A673 (cell line): ENCODE results near the gene TAGLN2. TPM values are rescaled to one million over a fixed set of nuclear protein-coding genes. Genes with fewer than 3 reads are reported as not detected.
"Not testable (repeated sequence)": the region's sequence is repeated elsewhere in the genome, so short reads cannot be mapped to it uniquely, and the experiment has no call there.

Experiments
- BruUV-seq: library from RNA; stranded (reverse); fragments of 400-500 nt; replicated peaks from 2 replicates; lab custom pipeline; 2021; lab: Mats Ljungman, UMichigan
- CTCF ChIA-PET: fragments of 300-600 bp; sonication (Branson Sonifier 250); formaldehyde crosslinking; loops from one replicate; lab custom pipeline; 2022; ENCODE audit warnings: antibody characterized with exemption; lab: Charles Lee
- POLR2A ChIA-PET: fragments of 300-600 bp; sonication (Branson Sonifier 250); formaldehyde crosslinking; loops from one replicate; lab custom pipeline; 2022; ENCODE audit warnings: antibody characterized with exemption; ENCODE audit not compliant: low non-redundant PET; lab: Charles Lee
- DNase-seq: peaks from one replicate; pipeline ENCODE4 v3.0.0-alpha.2; 2015; ENCODE audit warnings: low spot score
- H3K27ac ChIP-seq: fragments of 200-600 bp; sonication (generic); 2 replicates; pipeline ENCODE4 v1.5.1; 2016; ENCODE audit warnings: mixed run types, low read depth, mild to moderate bottlenecking, mixed read lengths, antibody characterized with exemption, low read length; ENCODE audit not compliant: poor library complexity, severe bottlenecking
- H3K27me3 ChIP-seq: fragments of 200-600 bp; sonication (generic); replicated peaks from 2 replicates; pipeline ENCODE4 v1.6.1; 2017; ENCODE audit warnings: mixed run types, low read depth, mild to moderate bottlenecking, mixed read lengths, antibody characterized with exemption, low read length; ENCODE audit not compliant: insufficient read depth, poor library complexity
- H3K36me3 ChIP-seq: fragments of 200-600 bp; sonication (generic); 2 replicates; pipeline ENCODE4 v1.6.1; 2016; ENCODE audit warnings: mixed run types, mild to moderate bottlenecking, mixed read lengths, antibody characterized with exemption, low read length; ENCODE audit not compliant: insufficient read depth, poor library complexity, severe bottlenecking
- H3K4me1 ChIP-seq: fragments of 200-600 bp; sonication (generic); 2 replicates; pipeline ENCODE4 v1.6.1; 2017; ENCODE audit warnings: mixed run types, mild to moderate bottlenecking, mixed read lengths, antibody characterized with exemption, low read length; ENCODE audit not compliant: insufficient read depth, poor library complexity, severe bottlenecking
- H3K4me3 ChIP-seq: fragments of 200-600 bp; sonication (generic); 2 replicates; pipeline ENCODE4 v1.5.1; 2016; ENCODE audit warnings: low read depth, mixed run types, mild to moderate bottlenecking, mixed read lengths, low read length; ENCODE audit not compliant: poor library complexity, severe bottlenecking
- H3K9me3 ChIP-seq: fragments of 200-600 bp; sonication (generic); 2 replicates; pipeline ENCODE4 v1.6.1; 2016; ENCODE audit warnings: mixed run types, low read depth, mild to moderate bottlenecking, mixed read lengths, antibody characterized with exemption, low read length; ENCODE audit not compliant: poor library complexity, severe bottlenecking
- EZH2 ChIP-seq: fragments of 200-600 bp; sonication (generic); IDR thresholded peaks from 2 replicates; pipeline ENCODE4 v1.6.1; 2017; ENCODE audit warnings: borderline replicate concordance, low read depth, mild to moderate bottlenecking, mixed read lengths, antibody characterized with exemption, low read length; ENCODE audit not compliant: poor library complexity, severe bottlenecking
- intact Hi-C: fragments of 100-400 bp; cut with micrococcal nuclease; formaldehyde crosslinking; loops from one replicate; pipeline ENCODE4 v1.10.0; 2022; ENCODE audit not compliant: unreplicated experiment
- total RNA-seq: library from RNA; stranded (reverse); gene quantifications from 2 replicates; pipeline ENCODE4 v1.2.3, GENCODE V29; 2021
- TF ChIP-seq, protein P1 (sequence below): fragments of 300-800, 200-600 bp; sonication (generic); conservative IDR thresholded peaks from 2 replicates; pipeline ENCODE4 v1.5.1; 2017; ENCODE audit warnings: low read depth, mild to moderate bottlenecking, antibody characterized with exemption, low read length, moderate library complexity, mixed read lengths

The TAGLN2 gene
- total RNA-seq, 1 experiment from 2014 or later = 198 TPM

DNA sequence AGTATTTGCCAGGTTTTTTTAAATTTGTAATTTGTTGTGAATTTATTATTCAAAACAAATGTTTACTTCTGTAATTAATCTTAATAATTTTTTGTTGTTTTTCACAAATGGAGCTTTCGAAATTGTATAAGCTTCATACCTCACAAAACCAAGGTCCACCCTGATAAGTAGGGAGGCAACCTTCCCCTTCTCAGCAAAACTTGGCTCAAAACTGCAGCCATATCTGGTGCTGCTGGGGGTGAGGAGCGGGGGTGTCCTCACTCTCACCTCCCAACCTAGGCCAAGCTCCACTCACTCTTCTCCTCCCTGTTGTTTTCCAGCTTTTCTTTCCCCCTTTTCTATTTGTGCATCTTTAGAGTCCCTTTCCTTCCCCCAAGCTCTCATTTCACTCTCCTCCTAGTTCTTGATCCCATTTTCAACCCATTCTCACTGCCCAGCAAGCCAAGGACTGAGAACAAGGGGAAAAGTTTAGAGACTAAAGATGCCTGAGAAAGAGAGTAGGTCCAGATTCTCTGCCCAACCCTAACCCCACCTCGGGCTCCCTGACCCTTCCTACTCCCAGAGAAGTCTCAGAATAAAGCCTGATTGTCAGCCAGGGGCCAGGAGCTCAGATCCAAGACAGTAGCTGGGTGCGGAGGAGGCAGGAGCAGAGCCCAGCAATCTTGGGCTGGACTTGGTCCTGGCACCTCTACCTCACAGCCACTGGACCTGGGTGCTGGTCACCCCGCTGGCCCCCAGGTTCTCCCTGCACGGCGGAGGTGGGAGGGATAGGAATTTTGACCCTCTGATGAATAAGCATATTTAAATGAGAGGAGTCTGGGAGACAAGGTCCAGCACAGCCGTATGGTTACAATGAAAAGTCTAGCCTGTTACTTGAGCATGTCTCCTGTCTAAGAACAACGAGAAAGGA, 17.0 kb downstream of the TAGLN2 start:
- peaks cover 3% of the 10 kb centered on the region for H3K9me3 ChIP-seq
- TF ChIP-seq, protein P1, sequence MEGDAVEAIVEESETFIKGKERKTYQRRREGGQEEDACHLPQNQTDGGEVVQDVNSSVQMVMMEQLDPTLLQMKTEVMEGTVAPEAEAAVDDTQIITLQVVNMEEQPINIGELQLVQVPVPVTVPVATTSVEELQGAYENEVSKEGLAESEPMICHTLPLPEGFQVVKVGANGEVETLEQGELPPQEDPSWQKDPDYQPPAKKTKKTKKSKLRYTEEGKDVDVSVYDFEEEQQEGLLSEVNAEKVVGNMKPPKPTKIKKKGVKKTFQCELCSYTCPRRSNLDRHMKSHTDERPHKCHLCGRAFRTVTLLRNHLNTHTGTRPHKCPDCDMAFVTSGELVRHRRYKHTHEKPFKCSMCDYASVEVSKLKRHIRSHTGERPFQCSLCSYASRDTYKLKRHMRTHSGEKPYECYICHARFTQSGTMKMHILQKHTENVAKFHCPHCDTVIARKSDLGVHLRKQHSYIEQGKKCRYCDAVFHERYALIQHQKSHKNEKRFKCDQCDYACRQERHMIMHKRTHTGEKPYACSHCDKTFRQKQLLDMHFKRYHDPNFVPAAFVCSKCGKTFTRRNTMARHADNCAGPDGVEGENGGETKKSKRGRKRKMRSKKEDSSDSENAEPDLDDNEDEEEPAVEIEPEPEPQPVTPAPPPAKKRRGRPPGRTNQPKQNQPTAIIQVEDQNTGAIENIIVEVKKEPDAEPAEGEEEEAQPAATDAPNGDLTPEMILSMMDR = no peak
- no peak for TF ChIP-seq EZH2
- no peak for DNase-seq
- intact Hi-C loops = no loop called here
- no peaks in the 10 kb centered on the region for H3K27me3 ChIP-seq
- no TSS peak for BruUV-seq
- H3K36me3 ChIP-seq = no peaks in the 10 kb centered on the region
- H3K27ac ChIP-seq = no peak overlapping the region
- POLR2A ChIA-PET = no interaction called here
- CTCF ChIA-PET = no interaction called here
- H3K4me3 ChIP-seq = no peak overlapping the region
- no peaks in the 10 kb centered on the region for H3K4me1 ChIP-seq

DNA sequence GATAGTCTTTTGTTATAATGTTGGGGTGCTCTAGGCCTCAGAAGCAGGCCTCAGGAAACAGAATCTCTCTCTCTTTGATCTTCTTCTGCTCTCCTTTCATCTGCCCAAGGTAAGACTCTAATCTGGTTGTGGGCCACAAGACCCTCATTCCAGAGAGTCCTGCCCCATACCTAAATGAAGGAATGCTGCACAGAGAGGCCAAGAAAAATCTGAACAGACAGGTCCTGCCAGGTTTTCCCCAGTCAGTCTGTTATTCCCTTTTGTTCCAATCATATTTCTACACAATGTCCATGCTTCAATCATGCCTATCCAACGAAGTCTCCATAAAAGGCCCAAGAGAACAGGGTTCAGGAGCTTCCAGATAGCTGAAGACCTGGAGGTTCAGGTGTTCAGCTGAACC, 18.3 kb downstream of the TAGLN2 start:
- TF ChIP-seq, protein P1 = no peak
- no TSS peak for BruUV-seq
- H3K36me3 ChIP-seq = no peaks in the 10 kb centered on the region
- intact Hi-C loops = no loop called here
- no peak for DNase-seq
- no peaks in the 10 kb centered on the region for H3K27me3 ChIP-seq
- H3K4me1 ChIP-seq = no peaks in the 10 kb centered on the region
- peaks cover 5% of the 10 kb centered on the region for H3K9me3 ChIP-seq
- H3K27ac ChIP-seq = no peak overlapping the region
- no peak overlapping the region for H3K4me3 ChIP-seq
- ChIA-PET CTCF (no interaction called here), POLR2A (no interaction called here)

DNA sequence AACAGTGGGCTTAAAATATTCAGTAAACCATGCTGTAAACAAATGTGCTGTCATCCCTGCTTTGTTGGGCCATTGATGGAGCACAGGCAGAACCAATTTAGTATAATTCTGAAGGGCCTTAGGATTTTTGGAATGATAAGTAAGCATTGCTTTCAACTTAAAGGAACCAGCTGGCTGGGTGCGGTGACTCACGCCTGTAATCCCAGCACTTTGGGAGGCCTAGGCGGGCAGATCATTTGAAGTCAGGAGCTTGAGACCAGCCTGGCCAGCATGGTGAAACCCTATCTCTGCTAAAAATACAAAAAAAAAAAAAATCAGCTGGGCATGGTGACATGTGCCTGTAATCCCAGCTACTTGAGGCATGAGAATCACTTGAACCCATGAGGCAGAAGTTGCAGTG, 21.3 kb downstream of the TAGLN2 start:
- CTCF ChIA-PET, intact Hi-C loops: not testable (repeated sequence)

DNA sequence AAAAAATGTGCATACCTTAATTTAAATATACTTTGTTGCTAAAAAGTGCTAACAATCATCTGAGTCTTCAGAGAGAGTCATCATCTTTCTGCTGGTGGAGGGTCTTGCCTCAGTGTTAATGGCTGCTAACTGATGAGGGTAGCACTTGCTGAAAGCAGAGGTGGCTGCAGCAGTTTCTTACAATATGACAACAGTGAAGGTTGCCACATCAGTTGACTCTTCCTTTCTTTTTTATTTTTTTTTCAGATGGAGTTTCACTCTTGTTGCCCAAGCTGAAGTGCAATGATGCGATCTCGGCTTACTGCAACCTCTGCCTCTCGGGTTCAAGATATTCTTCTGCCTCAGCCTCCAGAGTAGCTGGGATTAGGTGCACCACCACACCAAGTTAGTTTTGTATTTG, 22.8 kb downstream of the TAGLN2 start:
- no peaks in the 10 kb centered on the region for H3K27me3 ChIP-seq
- H3K27ac ChIP-seq = no peak overlapping the region
- ChIA-PET POLR2A (no interaction called here), CTCF (no interaction called here)
- H3K4me1 ChIP-seq = peaks cover 7% of the 10 kb centered on the region
- no peak for DNase-seq
- BruUV-seq = no TSS peak
- peaks cover 5% of the 10 kb centered on the region for H3K9me3 ChIP-seq
- no peaks in the 10 kb centered on the region for H3K36me3 ChIP-seq
- TF ChIP-seq, protein P1 = no peak
- no peak for TF ChIP-seq EZH2
- no peak overlapping the region for H3K4me3 ChIP-seq
- intact Hi-C loops = no loop called here

More for the DNA sequence above, 21.3 kb downstream of the TAGLN2 start:
- H3K27me3 ChIP-seq, H3K27ac ChIP-seq, DNase-seq, POLR2A ChIA-PET, BruUV-seq, H3K4me3 ChIP-seq, H3K4me1 ChIP-seq, H3K36me3 ChIP-seq, H3K9me3 ChIP-seq: not testable (repeated sequence)
